ENCODE results near the gene NUP42. TPM values are rescaled to one million over a fixed set of nuclear protein-coding genes. Genes with fewer than 3 reads are reported as not detected.

NUP42 gene
- total and polyA plus RNA-seq, 9 of the 15 experiments (the other 6 are each of a cell fraction or from before 2014, with no cell fraction given), result 41.8 to 86.4 (median 71.2) TPM

DNA sequence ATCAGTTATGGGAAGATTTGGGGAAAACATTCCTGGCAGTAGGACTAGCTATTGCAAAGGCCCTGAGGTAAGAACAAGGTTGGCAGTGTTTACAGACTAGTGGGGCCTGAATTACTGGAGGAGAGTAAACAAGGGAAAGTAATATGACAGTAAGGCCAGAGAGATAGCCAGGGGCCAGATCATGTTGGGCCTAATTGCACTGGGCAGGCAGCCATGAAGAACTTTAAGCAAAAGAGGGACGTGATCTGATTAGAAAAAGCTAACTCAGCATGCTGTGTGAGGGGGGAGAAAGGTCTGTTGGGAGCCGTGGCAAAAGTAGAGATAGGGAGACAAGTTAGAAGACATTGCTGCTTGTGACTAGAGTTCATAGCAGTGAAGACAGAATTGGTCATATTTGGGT, 9.2 kb downstream of the NUP42 start (continued):
- TF ChIP-seq, protein P1, sequence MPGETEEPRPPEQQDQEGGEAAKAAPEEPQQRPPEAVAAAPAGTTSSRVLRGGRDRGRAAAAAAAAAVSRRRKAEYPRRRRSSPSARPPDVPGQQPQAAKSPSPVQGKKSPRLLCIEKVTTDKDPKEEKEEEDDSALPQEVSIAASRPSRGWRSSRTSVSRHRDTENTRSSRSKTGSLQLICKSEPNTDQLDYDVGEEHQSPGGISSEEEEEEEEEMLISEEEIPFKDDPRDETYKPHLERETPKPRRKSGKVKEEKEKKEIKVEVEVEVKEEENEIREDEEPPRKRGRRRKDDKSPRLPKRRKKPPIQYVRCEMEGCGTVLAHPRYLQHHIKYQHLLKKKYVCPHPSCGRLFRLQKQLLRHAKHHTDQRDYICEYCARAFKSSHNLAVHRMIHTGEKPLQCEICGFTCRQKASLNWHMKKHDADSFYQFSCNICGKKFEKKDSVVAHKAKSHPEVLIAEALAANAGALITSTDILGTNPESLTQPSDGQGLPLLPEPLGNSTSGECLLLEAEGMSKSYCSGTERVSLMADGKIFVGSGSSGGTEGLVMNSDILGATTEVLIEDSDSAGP (CRISPR knock-in tag; IDR thresholded peaks at IDR 0.05), result no peak
- no peak for TF ChIP-seq POLR2B (IDR thresholded peaks at IDR 0.05; ENCODE audit: low read depth, partially characterized antibody)
- 0 out of 2 replicates have a peak, but pooled peaks have one; percentile 22 for TF ChIP-seq L3MBTL2 (IDR thresholded peaks at IDR 0.05)
- no peak for TF ChIP-seq HMGN3 (IDR thresholded peaks at IDR 0.05; ENCODE audit: borderline replicate concordance, extremely low read depth, insufficient read length, low read depth, low read length)
- no peak for TF ChIP-seq FOS (IDR thresholded peaks at IDR 0.05; ENCODE audit: extremely low read depth, insufficient read length)
- TF ChIP-seq, protein P2, sequence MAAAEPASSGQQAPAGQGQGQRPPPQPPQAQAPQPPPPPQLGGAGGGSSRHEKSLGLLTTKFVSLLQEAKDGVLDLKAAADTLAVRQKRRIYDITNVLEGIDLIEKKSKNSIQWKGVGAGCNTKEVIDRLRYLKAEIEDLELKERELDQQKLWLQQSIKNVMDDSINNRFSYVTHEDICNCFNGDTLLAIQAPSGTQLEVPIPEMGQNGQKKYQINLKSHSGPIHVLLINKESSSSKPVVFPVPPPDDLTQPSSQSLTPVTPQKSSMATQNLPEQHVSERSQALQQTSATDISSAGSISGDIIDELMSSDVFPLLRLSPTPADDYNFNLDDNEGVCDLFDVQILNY (CRISPR knock-in tag; IDR thresholded peaks at IDR 0.05), result no peak
- no peak for TF ChIP-seq KLF13 (tag; IDR thresholded peaks at IDR 0.05; ENCODE audit: borderline replicate concordance, low read depth)
- no peak for TF ChIP-seq ARID2 (IDR thresholded peaks at IDR 0.05)
- no peak for TF ChIP-seq ZBTB7A (IDR thresholded peaks at IDR 0.05; ENCODE audit: borderline replicate concordance, control insufficient read depth, low read depth, low read length)
- peak; percentile 65; the same call in 1 of the 2 replicates for TF ChIP-seq ZEB2 (IDR thresholded peaks at IDR 0.05)
- no peak for TF ChIP-seq HIVEP1 (CRISPR knock-in tag; IDR thresholded peaks at IDR 0.05)
- TF ChIP-seq, protein P3, sequence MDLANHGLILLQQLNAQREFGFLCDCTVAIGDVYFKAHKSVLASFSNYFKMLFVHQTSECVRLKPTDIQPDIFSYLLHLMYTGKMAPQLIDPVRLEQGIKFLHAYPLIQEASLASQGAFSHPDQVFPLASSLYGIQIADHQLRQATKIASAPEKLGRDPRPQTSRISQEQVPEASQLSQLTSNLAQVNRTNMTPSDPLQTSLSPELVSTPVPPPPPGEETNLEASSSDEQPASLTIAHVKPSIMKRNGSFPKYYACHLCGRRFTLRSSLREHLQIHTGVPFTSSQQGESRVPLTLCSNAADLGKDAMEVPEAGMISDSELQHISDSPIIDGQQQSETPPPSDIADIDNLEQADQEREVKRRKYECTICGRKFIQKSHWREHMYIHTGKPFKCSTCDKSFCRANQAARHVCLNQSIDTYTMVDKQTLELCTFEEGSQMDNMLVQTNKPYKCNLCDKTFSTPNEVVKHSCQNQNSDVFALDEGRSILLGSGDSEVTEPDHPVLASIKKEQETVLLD (IDR thresholded peaks at IDR 0.05), result 0 out of 2 replicates have a peak, but pooled peaks have one; percentile 39
- TF ChIP-seq ZNF324 (CRISPR knock-in tag; IDR thresholded peaks at IDR 0.05), result no peak
- TF ChIP-seq XRCC3 (IDR thresholded peaks at IDR 0.05), result no peak
- TF ChIP-seq, protein P4, sequence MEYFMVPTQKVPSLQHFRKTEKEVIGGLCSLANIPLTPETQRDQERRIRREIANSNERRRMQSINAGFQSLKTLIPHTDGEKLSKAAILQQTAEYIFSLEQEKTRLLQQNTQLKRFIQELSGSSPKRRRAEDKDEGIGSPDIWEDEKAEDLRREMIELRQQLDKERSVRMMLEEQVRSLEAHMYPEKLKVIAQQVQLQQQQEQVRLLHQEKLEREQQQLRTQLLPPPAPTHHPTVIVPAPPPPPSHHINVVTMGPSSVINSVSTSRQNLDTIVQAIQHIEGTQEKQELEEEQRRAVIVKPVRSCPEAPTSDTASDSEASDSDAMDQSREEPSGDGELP (CRISPR knock-in tag; IDR thresholded peaks at IDR 0.05; ENCODE audit: borderline replicate concordance), result no peak
- TF ChIP-seq NCOR1 (IDR thresholded peaks at IDR 0.05), result peak; percentile 85
- TF ChIP-seq, protein P5, sequence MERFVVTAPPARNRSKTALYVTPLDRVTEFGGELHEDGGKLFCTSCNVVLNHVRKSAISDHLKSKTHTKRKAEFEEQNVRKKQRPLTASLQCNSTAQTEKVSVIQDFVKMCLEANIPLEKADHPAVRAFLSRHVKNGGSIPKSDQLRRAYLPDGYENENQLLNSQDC (CRISPR knock-in tag; IDR thresholded peaks at IDR 0.05), result no peak
- TF ChIP-seq ZNF57 (CRISPR knock-in tag; IDR thresholded peaks at IDR 0.05), result no peak
- TF ChIP-seq, protein P6, sequence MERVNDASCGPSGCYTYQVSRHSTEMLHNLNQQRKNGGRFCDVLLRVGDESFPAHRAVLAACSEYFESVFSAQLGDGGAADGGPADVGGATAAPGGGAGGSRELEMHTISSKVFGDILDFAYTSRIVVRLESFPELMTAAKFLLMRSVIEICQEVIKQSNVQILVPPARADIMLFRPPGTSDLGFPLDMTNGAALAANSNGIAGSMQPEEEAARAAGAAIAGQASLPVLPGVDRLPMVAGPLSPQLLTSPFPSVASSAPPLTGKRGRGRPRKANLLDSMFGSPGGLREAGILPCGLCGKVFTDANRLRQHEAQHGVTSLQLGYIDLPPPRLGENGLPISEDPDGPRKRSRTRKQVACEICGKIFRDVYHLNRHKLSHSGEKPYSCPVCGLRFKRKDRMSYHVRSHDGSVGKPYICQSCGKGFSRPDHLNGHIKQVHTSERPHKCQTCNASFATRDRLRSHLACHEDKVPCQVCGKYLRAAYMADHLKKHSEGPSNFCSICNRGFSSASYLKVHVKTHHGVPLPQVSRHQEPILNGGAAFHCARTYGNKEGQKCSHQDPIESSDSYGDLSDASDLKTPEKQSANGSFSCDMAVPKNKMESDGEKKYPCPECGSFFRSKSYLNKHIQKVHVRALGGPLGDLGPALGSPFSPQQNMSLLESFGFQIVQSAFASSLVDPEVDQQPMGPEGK (CRISPR knock-in tag; IDR thresholded peaks at IDR 0.05; ENCODE audit: borderline replicate concordance), result no peak
- TF ChIP-seq TOE1 (IDR thresholded peaks at IDR 0.05; ENCODE audit: borderline replicate concordance), result peak; percentile 64; the same call in 1 of the 2 replicates
- no peak for TF ChIP-seq TOE1 (CRISPR knock-in tag; IDR thresholded peaks at IDR 0.05; ENCODE audit: borderline replicate concordance, low read depth)
